SK-N-SH treated with all-trans-retinoic acid at 6 μM for 48 hours (cell line): Measurements from ENCODE around the gene STK39.
"Not testable (repeated sequence)": the region's sequence is repeated elsewhere in the genome, so short reads cannot be mapped to it uniquely, and the experiment has no call there.

Experiments
- ATAC-seq: fragments of 200-7000 bp; cut with Tn5 transposase; 3 replicates; pipeline ENCODE4 v1.9.1; 2020; ENCODE audit warnings: mild to moderate bottlenecking, moderate library complexity
- BACH2 ChIP-seq: fragments of 250-450 bp; sonication (Bioruptor Pico); IDR thresholded peaks from 2 replicates; pipeline ENCODE4 v1.9.0; 2021; ENCODE audit warnings: mild to moderate bottlenecking, borderline replicate concordance
- GLIS3 ChIP-seq: fragments of 250-450 bp; sonication (Bioruptor Pico); IDR thresholded peaks from 2 replicates; pipeline ENCODE4 v1.5.0; 2020; ENCODE audit warnings: mild to moderate bottlenecking, moderate library complexity
- ISL1 ChIP-seq: fragments of 250-450 bp; sonication (Bioruptor Pico); IDR thresholded peaks from 2 replicates; pipeline ENCODE4 v2.1.2; 2022; ENCODE audit warnings: mild to moderate bottlenecking, moderate library complexity
- OSR1 ChIP-seq: fragments of 250-450 bp; sonication (Bioruptor Pico); IDR thresholded peaks from 2 replicates; pipeline ENCODE4 v1.8.0; 2022; ENCODE audit warnings: moderate library complexity, mild to moderate bottlenecking, inconsistent platforms
- PPARA ChIP-seq: fragments of 250-450 bp; sonication (Bioruptor Pico); IDR thresholded peaks from 2 replicates; pipeline ENCODE4 v1.5.0; 2020; ENCODE audit warnings: mild to moderate bottlenecking, borderline replicate concordance
- SNAI2 ChIP-seq: fragments of 250-450 bp; sonication (Bioruptor Pico); IDR thresholded peaks from 2 replicates; pipeline ENCODE4 v1.5.0; 2020; ENCODE audit warnings: mild to moderate bottlenecking, moderate library complexity
- TCF4 ChIP-seq: fragments of 250-450 bp; sonication (Bioruptor Pico); IDR thresholded peaks from 2 replicates; pipeline ENCODE4 v1.8.0; 2021; ENCODE audit warnings: mild to moderate bottlenecking, moderate library complexity, borderline replicate concordance
- TOX ChIP-seq: fragments of 250-450 bp; sonication (Bioruptor Pico); IDR thresholded peaks from 2 replicates; pipeline ENCODE4 v1.8.0; 2021; ENCODE audit warnings: mild to moderate bottlenecking, moderate library complexity, borderline replicate concordance
- ZC3H10 ChIP-seq: fragments of 250-450 bp; sonication (Bioruptor Pico); IDR thresholded peaks from 2 replicates; pipeline ENCODE4 v1.5.1; 2021; ENCODE audit warnings: mild to moderate bottlenecking, moderate library complexity
- ZFP3 ChIP-seq: fragments of 250-450 bp; sonication (Bioruptor Pico); IDR thresholded peaks from 2 replicates; pipeline ENCODE4 v1.5.0; 2020; ENCODE audit warnings: mild to moderate bottlenecking, moderate library complexity
- ZFP30 ChIP-seq: fragments of 450-650 bp; formaldehyde crosslinking; IDR thresholded peaks from 2 replicates; pipeline ENCODE4 v1.5.0; 2022; ENCODE audit warnings: mild to moderate bottlenecking, moderate library complexity
- ZNF565 ChIP-seq: fragments of 450-650 bp; formaldehyde crosslinking; conservative IDR thresholded peaks from 2 replicates; pipeline ENCODE4 v1.5.0; 2020; ENCODE audit warnings: low read depth, mild to moderate bottlenecking, moderate library complexity
- ZNF70 ChIP-seq: fragments of 450-650 bp; formaldehyde crosslinking; IDR thresholded peaks from 2 replicates; pipeline ENCODE4 v1.5.0; 2020; ENCODE audit warnings: mild to moderate bottlenecking, moderate library complexity
- ZNF8 ChIP-seq: fragments of 450-650 bp; formaldehyde crosslinking; IDR thresholded peaks from 2 replicates; pipeline ENCODE4 v1.5.0; 2020; ENCODE audit warnings: mild to moderate bottlenecking, moderate library complexity
- TF ChIP-seq, protein P1 (sequence below): fragments of 250-450 bp; sonication (Bioruptor Pico); IDR thresholded peaks from 2 replicates; pipeline ENCODE4 v1.5.1; 2021; ENCODE audit warnings: mild to moderate bottlenecking, moderate library complexity
- TF ChIP-seq, protein P2 (sequence below): fragments of 250-450 bp; sonication (Bioruptor Pico); IDR thresholded peaks from 2 replicates; pipeline ENCODE4 v1.5.1; 2020; ENCODE audit warnings: low read depth, mild to moderate bottlenecking, moderate library complexity
- TF ChIP-seq, protein P3 (sequence below): fragments of 250-450 bp; sonication (Bioruptor Pico); IDR thresholded peaks from 2 replicates; pipeline ENCODE4 v1.5.0; 2020; ENCODE audit warnings: mild to moderate bottlenecking, moderate library complexity
- TF ChIP-seq, protein P4 (sequence below): fragments of 250-450 bp; sonication (Bioruptor Pico); IDR thresholded peaks from 2 replicates; pipeline ENCODE4 v1.8.0; 2020; ENCODE audit warnings: mild to moderate bottlenecking, moderate library complexity, borderline replicate concordance
- TF ChIP-seq, protein P5 (sequence below): fragments of 250-450 bp; sonication (Bioruptor Pico); IDR thresholded peaks from 2 replicates; pipeline ENCODE4 v1.8.0; 2021; ENCODE audit warnings: low read depth, mild to moderate bottlenecking, moderate library complexity, borderline replicate concordance

The STK39 gene

DNA sequence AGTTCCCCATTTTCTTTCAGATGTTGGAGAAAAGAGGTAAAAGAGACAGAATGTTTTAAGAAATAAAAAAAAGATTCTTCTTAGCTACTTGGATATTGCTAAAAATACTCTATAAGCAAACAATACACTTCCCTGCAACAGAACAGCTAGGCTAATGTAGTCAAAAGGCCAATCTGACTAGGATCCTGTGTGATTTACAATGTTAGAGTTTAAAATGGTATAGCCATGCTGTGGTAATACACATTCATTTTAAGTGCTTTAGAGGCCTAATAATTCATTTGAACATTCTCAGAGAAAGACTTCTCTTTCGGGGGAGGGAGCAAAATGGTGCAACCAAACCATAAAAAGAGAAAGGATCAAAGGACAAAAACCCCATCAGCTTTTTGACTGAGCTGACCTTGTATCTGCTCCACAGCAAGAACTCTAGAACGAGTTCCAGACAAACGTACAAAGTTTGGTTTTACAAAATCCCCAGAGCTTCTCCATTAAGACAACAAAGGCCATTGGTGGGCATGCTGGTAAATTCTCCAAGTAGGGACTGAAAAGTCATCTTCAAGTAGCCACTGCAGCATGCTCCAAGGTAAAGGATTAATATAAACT lies 200.2 kb downstream of the STK39 start:
- TF ChIP-seq ISL1 = peak; percentile 1; the same call in 1 of the 2 replicates
- TF ChIP-seq TCF4 = no peak
- TF ChIP-seq, all 23 proteins: peak for 1
- 0 out of 3 replicates have a peak, but pooled peaks have one; percentile 31 for ATAC-seq

DNA sequence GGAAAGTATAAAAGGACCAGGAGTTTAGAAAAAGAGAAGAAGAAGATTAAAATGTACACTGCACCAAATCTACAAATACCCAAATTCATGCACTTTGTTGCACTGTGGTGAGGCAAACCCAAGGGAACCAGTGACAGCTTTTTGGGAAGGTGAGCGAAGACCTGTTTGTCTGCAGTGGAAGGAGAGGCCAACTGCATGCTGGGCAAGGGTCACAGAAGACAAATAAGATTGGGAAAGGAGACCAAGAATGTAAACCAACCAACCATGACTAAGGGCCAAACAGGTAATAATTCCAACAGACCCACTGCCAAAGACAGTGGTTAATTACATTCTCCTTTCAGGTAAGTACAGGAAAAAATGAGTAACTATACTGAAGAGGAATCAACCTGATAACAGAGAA lies 202.8 kb downstream of the STK39 start:
- TF ChIP-seq, protein P1, sequence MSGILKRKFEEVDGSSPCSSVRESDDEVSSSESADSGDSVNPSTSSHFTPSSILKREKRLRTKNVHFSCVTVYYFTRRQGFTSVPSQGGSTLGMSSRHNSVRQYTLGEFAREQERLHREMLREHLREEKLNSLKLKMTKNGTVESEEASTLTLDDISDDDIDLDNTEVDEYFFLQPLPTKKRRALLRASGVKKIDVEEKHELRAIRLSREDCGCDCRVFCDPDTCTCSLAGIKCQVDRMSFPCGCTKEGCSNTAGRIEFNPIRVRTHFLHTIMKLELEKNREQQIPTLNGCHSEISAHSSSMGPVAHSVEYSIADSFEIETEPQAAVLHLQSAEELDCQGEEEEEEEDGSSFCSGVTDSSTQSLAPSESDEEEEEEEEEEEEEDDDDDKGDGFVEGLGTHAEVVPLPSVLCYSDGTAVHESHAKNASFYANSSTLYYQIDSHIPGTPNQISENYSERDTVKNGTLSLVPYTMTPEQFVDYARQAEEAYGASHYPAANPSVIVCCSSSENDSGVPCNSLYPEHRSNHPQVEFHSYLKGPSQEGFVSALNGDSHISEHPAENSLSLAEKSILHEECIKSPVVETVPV (CRISPR knock-in tag) = no peak
- ATAC-seq = no peak

DNA sequence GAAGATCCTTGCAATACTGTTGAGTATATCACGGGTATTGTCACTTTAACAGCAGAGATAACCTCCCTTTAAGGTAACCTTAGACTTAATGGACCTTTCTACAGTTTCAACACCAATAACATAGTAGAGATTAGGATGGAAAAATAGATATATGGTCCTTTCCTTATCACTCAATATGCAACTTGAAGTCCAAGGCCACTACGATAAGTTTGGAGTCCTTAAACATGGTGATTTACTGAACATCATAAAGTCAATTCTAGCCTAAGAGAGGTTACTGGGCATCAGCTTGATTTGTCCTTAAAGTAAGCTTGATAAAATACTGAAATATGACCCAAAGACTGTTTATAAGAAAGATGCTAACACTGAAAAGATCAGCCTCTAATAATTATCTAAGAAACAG lies 203.2 kb downstream of the STK39 start:
- TF ChIP-seq TOX (no peak), BACH2 (CRISPR knock-in tag) (no peak), ZNF70 (CRISPR knock-in tag) (no peak), ZC3H10 (CRISPR knock-in tag) (no peak), ZFP30 (CRISPR knock-in tag) (no peak), ZNF565 (CRISPR knock-in tag) (no peak), TCF4 (no peak)
- TF ChIP-seq, all 23 proteins: peak for 0
- no peak for ATAC-seq

DNA sequence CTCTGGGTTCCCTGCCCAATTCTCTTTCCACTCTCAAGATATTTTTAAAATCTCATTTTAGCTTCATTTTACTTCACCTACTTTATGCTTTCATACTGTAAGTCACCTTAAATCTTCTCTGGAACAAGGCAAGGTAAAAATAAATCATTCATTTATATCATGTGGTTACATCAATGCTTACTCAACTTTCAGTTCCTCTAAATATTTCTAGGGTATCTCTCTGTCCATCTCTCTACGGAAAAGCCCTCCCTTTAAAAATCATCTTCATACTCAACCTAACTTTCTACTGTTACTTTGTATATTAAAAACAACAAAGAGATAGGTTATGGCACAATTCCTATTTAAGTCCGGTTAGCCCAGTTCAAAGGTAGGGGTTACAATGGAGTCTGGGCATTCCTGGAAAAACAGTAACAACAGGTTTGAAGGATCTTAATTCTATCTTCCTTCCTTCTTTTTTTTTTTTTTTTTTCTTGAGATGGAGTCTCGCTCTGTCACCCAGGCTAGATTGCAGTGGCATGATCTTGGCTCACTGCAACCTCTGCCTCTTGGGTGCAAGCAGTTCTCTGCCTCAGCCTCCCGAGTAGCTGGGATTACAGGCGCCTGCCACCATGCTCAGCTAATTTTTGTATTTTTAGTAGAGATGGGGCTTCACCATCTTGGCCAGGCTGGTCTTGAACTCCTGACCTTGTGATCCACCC lies 205.1 kb downstream of the STK39 start:
- ATAC-seq = not testable (repeated sequence)

DNA sequence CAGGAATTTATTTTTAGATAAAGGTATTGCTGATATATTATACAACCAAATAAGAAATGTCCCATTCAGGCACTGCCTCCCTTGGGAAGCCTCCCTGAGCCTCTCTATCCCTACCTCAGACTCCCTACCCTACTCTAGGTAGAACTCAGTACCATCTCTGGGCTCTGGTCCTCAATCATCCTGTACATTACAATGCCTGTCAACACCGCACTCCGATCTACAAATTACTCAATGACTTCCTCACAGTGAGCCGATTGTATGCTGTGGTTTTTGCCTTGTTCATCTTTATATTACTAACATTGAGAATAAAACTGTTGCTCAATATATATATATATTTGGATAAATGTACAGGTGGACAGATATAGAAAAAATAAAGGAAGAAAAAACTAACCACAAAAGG lies 207.5 kb downstream of the STK39 start:
- no peak for TF ChIP-seq OSR1 (CRISPR knock-in tag)
- TF ChIP-seq, protein P2, sequence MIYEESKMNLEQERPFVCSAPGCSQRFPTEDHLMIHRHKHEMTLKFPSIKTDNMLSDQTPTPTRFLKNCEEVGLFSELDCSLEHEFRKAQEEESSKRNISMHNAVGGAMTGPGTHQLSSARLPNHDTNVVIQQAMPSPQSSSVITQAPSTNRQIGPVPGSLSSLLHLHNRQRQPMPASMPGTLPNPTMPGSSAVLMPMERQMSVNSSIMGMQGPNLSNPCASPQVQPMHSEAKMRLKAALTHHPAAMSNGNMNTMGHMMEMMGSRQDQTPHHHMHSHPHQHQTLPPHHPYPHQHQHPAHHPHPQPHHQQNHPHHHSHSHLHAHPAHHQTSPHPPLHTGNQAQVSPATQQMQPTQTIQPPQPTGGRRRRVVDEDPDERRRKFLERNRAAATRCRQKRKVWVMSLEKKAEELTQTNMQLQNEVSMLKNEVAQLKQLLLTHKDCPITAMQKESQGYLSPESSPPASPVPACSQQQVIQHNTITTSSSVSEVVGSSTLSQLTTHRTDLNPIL (CRISPR knock-in tag) = no peak
- no peak for TF ChIP-seq SNAI2 (CRISPR knock-in tag)
- TF ChIP-seq ISL1 = no peak
- TF ChIP-seq TOX = no peak
- TF ChIP-seq, protein P3, sequence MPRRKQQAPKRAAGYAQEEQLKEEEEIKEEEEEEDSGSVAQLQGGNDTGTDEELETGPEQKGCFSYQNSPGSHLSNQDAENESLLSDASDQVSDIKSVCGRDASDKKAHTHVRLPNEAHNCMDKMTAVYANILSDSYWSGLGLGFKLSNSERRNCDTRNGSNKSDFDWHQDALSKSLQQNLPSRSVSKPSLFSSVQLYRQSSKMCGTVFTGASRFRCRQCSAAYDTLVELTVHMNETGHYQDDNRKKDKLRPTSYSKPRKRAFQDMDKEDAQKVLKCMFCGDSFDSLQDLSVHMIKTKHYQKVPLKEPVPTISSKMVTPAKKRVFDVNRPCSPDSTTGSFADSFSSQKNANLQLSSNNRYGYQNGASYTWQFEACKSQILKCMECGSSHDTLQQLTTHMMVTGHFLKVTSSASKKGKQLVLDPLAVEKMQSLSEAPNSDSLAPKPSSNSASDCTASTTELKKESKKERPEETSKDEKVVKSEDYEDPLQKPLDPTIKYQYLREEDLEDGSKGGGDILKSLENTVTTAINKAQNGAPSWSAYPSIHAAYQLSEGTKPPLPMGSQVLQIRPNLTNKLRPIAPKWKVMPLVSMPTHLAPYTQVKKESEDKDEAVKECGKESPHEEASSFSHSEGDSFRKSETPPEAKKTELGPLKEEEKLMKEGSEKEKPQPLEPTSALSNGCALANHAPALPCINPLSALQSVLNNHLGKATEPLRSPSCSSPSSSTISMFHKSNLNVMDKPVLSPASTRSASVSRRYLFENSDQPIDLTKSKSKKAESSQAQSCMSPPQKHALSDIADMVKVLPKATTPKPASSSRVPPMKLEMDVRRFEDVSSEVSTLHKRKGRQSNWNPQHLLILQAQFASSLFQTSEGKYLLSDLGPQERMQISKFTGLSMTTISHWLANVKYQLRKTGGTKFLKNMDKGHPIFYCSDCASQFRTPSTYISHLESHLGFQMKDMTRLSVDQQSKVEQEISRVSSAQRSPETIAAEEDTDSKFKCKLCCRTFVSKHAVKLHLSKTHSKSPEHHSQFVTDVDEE (CRISPR knock-in tag) = no peak
- no peak for TF ChIP-seq ZFP3 (CRISPR knock-in tag)
- TF ChIP-seq, protein P1 (CRISPR knock-in tag) = no peak
- TF ChIP-seq TCF4 = no peak
- TF ChIP-seq PPARA (CRISPR knock-in tag) = no peak
- no peak for TF ChIP-seq ZNF565 (CRISPR knock-in tag)
- TF ChIP-seq, protein P4, sequence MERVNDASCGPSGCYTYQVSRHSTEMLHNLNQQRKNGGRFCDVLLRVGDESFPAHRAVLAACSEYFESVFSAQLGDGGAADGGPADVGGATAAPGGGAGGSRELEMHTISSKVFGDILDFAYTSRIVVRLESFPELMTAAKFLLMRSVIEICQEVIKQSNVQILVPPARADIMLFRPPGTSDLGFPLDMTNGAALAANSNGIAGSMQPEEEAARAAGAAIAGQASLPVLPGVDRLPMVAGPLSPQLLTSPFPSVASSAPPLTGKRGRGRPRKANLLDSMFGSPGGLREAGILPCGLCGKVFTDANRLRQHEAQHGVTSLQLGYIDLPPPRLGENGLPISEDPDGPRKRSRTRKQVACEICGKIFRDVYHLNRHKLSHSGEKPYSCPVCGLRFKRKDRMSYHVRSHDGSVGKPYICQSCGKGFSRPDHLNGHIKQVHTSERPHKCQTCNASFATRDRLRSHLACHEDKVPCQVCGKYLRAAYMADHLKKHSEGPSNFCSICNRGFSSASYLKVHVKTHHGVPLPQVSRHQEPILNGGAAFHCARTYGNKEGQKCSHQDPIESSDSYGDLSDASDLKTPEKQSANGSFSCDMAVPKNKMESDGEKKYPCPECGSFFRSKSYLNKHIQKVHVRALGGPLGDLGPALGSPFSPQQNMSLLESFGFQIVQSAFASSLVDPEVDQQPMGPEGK (CRISPR knock-in tag) = no peak
- TF ChIP-seq BACH2 (CRISPR knock-in tag) = no peak
- TF ChIP-seq, protein P5, sequence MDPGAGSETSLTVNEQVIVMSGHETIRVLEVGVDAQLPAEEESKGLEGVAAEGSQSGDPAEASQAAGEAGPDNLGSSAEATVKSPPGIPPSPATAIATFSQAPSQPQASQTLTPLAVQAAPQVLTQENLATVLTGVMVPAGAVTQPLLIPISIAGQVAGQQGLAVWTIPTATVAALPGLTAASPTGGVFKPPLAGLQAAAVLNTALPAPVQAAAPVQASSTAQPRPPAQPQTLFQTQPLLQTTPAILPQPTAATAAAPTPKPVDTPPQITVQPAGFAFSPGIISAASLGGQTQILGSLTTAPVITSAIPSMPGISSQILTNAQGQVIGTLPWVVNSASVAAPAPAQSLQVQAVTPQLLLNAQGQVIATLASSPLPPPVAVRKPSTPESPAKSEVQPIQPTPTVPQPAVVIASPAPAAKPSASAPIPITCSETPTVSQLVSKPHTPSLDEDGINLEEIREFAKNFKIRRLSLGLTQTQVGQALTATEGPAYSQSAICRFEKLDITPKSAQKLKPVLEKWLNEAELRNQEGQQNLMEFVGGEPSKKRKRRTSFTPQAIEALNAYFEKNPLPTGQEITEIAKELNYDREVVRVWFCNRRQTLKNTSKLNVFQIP (CRISPR knock-in tag) = no peak
- no peak for TF ChIP-seq ZNF8 (CRISPR knock-in tag)
- no peak for TF ChIP-seq GLIS3 (CRISPR knock-in tag)
- TF ChIP-seq ZFP30 (CRISPR knock-in tag) = no peak
- no peak for ATAC-seq
